Ecto neural progenitor cell (in vitro differentiated cells): ENCODE results near the gene SYNGAP1.

ENCODE experiments used
- DNase-seq: peaks from one replicate; pipeline ENCODE4 v3.0.0-alpha.2; 2018; ENCODE audit warnings: low spot score

The SYNGAP1 gene

DNA sequence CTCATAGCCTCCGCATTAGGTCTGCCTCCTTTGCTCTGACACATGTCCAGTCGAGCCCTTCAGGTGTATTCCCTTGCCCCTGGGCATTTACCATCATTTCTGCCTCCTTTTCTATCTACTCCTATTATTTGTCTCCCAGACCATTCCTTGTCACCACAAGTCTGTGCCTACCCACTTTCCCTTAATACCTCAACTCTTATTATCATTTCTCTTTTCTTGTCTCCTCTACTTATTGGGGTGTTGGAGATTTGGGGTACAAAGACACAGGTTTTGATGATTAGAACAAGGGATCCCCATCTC is 1.4 kb downstream of the SYNGAP1 start:
- DNase-seq = no peak

GRCh38 chr6:33423777-33424176 is 3.9 kb downstream of the SYNGAP1 start:
- no peak for DNase-seq

GRCh38 chr6:33424855-33425667 is 5.2 kb downstream of the SYNGAP1 start:
- no peak for DNase-seq

DNA sequence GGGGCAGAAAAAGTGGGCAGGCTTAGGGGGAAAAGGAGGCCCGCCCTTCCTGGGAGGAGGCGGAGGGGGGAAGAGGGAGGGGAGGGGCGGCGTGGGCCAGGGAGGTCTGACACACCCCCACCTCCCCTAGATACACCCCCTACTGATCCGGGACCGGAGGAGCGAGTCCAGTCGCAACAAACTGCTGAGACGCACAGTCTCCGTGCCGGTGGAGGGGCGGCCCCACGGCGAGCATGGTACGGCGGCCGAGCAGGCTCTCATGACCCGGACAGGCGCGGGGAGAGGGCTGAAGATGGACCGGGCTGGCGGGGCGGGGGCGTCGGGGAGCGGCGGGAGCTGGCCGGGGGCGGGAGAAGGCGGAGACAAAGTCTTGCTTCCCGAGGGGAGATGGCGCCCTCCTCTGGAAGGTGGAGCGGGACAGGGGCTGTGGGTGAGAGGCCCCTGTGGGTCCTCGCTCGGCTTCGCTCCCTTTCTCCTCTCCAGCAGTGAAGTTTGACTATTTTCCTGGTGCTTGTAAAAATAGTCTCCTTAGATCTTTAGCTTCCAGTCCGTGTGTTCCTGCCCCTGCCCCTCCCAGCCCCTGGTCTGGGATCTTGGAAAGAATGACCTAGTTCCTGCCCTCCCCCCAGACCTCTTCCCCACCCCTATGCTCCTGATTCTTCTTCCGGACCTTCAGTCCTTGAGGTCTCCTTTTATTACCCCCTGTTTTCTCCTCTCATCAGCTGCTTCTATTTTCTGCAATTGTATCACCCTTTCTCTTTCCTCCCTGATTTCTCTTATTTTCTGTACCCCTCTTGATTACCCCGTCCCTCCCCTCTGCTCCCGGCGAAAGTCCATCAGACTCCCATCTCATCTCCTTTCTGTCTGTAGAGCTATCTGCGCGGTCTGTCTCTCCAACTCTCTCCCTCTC is 6.1 kb downstream of the SYNGAP1 start:
- peak; percentile 93 for DNase-seq

- no peak for DNase-seq
Observed at GRCh38 chr6:33426590-33427511, 7.0 kb downstream of the SYNGAP1 start.

- peak; percentile 78 for DNase-seq
Observed at GRCh38 chr6:33427585-33428223, 7.8 kb downstream of the SYNGAP1 start.

DNA sequence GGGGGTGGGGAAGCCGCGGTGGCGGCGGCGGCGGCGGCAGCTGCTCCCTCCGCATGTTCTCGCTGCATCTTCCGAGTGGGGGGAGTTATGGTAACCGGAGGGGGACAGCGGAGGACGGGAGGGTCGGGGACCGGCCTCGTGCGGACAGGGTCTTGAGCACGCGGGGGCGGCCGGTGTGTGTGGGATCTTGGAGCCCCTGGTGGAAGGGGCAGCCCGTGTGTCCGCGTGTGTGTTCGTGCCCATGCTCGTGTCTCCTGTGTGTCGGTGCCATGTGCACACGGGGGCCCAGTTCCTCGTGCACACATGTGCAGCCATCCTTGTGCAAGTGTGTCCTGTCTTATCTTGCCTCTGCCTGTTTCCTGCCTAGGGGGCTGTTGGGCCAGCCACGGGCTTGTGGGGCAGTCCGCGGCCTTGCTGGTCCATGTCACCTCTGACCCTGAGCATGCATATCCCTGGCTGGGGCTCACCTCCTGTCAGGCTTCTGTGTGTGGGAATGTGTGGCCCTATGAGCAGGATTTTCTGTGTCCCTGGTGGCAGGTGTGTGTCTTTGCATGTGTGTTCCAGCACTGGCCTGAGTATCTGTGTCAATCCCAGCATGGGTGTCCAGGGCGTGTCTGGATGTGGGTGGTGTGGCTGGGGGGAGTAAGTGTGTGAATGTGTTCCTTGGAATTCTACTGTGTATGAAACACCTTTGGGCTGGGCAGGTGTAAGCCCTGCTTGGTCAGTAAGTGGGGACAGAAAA is 8.5 kb downstream of the SYNGAP1 start:
- peak; percentile 69 for DNase-seq

DNA sequence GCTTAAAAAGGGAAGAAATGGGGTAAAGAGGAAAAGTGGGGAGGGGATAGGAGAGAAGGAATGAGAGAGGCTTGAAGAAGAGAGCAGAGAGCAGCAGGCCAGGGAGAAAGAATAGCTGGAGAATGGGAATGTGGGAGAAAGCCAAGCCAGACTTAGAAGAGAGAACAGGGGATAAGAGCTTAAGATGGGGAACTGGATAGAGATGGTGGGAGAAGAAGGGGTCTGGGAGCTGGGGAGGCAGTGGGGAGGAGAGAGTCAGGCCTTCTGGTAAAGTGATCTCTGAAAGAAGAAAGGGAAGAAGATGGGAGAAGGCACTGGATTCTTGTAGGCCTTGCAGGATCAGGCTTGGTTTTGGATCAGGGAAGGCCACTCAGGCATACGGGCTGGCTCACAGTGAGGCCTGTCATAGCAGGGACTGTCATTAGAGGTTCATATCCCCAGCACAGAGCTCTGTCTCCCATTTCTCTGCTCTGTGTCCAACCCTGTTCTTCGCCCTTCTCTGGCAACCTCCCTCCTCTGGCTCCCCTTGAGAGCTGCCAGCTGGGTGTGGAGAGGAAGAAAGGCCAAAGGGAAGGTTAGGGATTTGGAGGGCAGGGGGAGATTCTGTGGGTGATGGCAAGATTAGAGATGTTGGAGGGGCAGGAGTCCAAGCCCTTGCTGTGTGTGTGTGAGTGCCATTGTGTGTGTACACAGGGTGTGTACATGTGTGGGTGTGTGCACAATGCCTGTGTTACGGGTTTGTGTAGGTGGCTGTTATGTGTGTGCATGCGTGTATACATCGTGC is 9.3 kb downstream of the SYNGAP1 start:
- no peak for DNase-seq

GRCh38 chr6:33429750-33430052 is 9.8 kb downstream of the SYNGAP1 start:
- DNase-seq = no peak

- no peak for DNase-seq
Observed at GRCh38 chr6:33430334-33430733, 10.5 kb downstream of the SYNGAP1 start.

DNA sequence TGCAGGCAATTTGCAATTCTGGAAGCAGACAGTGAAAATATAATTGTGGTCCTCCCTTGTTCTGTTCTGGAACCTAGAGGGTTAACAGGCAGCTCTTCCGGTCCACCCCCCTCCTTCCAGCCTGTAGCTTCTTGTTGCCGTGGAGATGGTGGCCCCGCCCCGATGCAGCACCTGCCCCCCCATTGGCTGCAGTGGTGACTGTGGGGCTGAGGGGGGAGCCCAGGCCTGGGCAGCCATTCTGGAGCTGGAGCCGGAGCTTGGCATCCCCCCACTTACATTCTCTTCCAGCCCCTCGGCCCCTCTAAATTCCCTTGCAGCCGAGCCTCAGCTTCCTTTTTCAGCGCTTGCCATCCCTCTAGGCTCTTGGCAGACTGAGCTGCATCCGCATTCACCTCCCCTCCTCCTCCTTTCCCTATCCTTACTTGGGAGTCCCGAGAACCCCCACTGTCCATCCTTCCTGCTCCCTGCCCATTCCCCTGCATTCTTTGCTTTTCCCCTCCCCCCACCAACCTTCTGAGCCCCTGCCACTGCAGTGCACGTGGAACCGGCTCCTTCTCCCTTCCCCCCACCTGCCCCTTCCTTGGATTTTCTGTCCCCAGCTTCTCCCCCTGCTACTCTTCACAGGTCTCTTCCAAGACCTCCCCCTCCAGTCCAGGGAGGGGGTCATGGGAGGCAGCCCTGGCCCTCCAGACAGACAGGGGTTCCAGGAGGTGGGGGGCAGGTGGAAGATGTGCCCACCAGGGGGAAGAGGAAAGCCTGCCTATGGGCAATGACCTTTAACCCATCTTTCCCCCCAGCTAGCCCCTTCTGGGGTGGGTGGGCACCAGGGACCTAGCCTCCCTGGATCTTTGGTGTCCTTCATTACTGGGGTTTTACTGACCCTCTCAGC is 11.4 kb downstream of the SYNGAP1 start:
- peak; percentile 89 for DNase-seq

DNA sequence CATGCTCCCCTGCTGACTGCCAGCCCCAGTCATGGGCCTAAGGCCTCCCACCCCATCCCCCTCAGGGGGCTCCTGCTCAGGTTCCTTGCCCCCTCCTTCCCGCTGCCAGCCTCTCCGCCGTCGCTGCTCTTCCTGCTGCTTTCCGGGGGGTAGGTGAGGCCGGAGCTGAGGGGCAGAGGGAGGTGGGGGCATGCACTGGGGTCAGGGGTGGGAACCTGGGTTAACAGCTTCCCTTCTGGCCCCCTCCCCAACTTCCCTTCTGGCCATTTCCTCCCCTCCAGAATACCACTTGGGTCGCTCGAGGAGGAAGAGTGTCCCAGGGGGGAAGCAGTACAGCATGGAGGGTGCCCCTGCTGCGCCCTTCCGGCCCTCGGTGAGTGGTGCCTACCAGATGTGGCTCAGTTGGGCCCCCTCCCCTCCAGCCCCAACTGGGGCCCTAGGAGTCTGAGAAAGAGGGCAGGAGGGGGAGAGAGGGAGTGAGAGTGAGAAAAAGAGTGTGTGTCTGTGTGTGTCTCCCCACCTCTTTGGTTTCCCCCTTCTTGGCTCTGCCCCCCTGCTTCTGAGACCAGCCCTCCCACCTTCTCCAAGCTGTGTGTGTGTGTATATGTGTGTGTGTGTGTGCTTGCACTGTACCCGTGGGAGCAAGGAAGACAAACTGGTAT is 12.1 kb downstream of the SYNGAP1 start:
- DNase-seq = no peak

DNA sequence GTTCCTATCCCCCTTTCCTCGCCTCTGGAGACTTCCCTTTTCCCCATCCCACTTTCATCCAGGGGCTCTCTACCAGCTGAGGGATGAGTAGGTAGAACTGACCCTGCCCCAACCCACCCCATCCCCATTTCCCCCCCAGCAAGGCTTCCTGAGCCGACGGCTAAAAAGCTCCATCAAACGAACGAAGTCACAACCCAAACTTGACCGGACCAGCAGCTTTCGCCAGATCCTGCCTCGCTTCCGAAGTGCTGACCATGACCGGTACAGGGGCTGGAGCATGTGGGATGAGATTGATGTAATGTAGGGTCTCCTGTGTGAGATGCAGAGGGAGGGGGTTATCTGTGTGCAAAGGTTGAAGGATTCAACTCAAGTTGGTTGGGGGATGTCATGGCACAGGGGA is 12.7 kb downstream of the SYNGAP1 start:
- no peak for DNase-seq

DNA sequence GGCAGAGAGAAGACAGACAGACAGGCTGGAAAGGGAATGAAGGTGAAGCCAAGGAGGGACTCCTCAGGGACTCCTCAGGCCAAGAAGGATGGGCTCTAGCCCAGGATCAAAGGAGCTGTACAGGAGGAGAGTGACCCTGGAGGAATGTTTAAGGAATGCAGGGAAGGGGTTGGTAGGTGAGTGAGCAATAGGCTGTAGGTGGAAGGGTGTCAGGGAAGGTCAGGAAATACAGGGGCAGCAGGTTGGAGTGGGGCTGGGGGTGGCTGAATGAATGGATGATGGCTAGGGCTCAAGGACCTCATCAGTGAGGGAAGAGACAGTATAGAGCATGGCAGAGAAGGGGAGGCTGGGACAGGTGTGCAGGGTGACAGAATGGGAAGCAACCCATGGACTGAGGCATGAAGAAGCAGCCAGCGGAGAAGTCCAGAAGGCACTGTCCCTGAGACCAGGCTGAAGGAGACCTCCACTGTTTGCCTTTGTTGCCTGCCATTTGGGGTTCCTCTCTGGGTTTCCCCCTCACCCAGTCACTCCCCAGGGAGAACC is 13.2 kb downstream of the SYNGAP1 start:
- no peak for DNase-seq

DNA sequence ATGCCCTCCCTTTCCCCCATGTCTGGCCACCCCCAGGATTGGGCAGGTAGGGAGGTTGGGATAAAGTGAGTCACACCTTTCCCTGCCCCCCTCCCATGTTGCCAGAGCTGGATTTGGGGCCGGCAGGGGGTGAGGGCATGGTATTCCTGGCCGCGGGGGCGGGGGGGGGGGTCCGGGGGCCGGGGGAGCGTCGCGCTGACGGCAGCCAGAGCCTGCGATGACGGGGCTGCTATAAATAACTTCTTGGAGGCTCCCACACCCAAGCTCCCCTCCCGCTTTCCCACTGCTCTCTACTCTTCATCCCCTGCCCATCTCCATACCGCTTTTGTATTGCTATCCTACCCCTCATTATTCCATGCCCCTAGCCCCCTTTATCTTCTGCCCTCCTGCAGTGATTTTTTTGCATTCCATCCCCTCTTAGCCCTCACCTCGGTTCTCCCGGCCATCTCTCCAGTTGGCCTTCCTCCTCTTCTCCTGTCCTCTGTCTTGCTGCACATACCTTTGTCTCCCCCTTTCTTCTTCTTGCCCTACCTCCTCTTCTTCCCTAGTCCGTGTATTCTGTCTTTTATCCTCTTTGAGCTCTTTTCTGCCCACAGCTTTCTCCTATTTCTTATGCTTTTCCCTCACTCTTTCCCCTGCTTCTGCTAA is 13.8 kb downstream of the SYNGAP1 start:
- no peak for DNase-seq

DNA sequence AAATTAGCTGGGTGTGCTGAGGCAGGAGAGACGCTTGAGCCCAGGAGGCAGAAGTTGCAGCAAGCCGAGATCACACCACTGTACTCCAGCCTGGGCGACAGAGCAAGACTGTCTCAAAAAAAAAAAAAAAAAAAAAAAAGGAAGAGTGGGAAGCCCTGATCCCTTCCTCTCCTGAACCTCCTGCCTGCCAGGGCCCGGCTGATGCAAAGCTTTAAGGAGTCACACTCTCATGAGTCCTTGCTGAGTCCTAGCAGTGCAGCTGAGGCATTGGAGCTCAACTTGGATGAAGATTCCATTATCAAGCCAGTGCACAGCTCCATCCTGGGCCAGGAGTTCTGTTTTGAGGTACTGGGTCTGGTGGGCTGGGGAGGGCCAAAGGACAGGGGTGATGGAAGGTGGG is 15.1 kb downstream of the SYNGAP1 start:
- DNase-seq = no peak

DNA sequence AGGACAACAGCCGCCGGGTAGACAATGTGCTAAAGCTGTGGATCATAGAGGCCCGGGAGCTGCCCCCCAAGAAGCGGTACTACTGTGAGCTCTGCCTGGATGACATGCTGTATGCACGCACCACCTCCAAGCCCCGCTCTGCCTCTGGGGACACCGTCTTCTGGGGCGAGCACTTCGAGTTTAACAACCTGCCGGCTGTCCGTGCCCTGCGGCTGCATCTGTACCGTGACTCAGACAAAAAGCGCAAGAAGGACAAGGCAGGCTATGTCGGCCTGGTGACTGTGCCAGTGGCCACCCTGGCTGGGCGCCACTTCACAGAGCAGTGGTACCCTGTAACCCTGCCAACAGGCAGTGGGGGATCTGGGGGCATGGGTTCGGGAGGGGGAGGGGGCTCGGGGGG is 17.8 kb downstream of the SYNGAP1 start:
- DNase-seq = no peak

DNA sequence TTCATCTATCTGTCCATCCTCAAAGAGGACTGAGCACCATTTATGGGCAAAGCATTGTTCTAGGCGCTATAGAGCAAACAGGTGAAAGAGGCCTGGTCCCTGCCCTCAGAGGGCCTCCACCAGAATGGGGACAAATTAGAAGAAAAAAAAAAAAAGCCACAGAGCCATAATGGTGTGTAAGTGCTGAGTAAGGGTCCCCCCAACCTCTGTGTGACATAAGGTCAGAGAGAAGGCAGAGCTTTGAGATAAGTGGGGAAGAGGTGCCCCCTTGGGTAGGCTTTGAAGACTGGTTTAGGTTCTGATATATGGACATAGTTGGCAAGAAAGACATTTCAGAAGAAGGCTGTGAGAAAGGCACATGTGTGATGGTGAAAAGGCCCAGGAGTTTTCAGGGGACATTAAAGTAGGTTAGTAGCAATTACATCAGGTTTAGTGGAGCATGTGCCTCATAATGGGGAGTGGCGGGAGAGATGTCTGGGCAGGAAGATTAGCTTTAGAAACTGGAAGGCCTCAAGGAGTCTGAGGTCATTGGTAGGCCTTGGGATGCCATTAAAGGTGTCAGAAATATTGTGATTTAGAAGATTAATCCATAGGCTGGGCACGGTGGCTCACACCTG is 19.2 kb downstream of the SYNGAP1 start:
- DNase-seq = no peak
